C4-2B (cell line): ENCODE data around the gene GPR137.

ENCODE experiments used
- ZFX ChIP-seq: fragments of 450-650 bp; IDR thresholded peaks from 2 replicates; pipeline ENCODE4 v1.6.1; 2017
- TF ChIP-seq, protein P1 (sequence below): fragments of 450-650 bp; conservative IDR thresholded peaks from 2 replicates; pipeline ENCODE4 v1.5.1; 2017; ENCODE audit warnings: mild to moderate bottlenecking

GRCh38 chr11:64263947-64264317 lies 21.7 kb upstream of the GPR137 start:
- TF ChIP-seq, protein P1, sequence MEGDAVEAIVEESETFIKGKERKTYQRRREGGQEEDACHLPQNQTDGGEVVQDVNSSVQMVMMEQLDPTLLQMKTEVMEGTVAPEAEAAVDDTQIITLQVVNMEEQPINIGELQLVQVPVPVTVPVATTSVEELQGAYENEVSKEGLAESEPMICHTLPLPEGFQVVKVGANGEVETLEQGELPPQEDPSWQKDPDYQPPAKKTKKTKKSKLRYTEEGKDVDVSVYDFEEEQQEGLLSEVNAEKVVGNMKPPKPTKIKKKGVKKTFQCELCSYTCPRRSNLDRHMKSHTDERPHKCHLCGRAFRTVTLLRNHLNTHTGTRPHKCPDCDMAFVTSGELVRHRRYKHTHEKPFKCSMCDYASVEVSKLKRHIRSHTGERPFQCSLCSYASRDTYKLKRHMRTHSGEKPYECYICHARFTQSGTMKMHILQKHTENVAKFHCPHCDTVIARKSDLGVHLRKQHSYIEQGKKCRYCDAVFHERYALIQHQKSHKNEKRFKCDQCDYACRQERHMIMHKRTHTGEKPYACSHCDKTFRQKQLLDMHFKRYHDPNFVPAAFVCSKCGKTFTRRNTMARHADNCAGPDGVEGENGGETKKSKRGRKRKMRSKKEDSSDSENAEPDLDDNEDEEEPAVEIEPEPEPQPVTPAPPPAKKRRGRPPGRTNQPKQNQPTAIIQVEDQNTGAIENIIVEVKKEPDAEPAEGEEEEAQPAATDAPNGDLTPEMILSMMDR, result no peak
- TF ChIP-seq ZFX, result no peak
